PFSK-1 (cell line): ENCODE measurements around the gene C3orf18.

Experiments
- POLR2AphosphoS5 ChIP-seq: IDR thresholded peaks from 2 replicates; pipeline ENCODE4 v1.6.1; 2012; ENCODE audit warnings: low read depth, mild to moderate bottlenecking, control low read depth, low read length, moderate library complexity
- REST ChIP-seq, 2 experiments: IDR thresholded peaks; 2 replicates each; pipeline versions ENCODE4 v1.6.1 to v1.8.0; 2011 to 2012; ENCODE audit warnings: low read depth in 2 of 2, low read length in 2 of 2, control low read depth in 1 of 2, inconsistent platforms in 1 of 2, mild to moderate bottlenecking in 1 of 2, moderate library complexity in 1 of 2; ENCODE audit not compliant: insufficient read depth in 1 of 2
- SIN3A ChIP-seq: IDR thresholded peaks from 2 replicates; pipeline ENCODE4 v1.6.1; 2012; ENCODE audit warnings: mild to moderate bottlenecking, low read length, moderate library complexity, borderline replicate concordance; ENCODE audit not compliant: insufficient read depth
- TAF1 ChIP-seq: IDR thresholded peaks from 2 replicates; pipeline ENCODE4 v1.6.1; 2012; ENCODE audit warnings: low read length, control low read depth, borderline replicate concordance; ENCODE audit not compliant: insufficient read depth

- no peak for TF ChIP-seq POLR2AphosphoS5
- TF ChIP-seq REST (IDR thresholded peaks at IDR 0.05; ENCODE audit: insufficient read depth in 1 of 2, low read depth in 2 of 2, low read length in 2 of 2), result no peak
- TF ChIP-seq SIN3A, result no peak
- TF ChIP-seq TAF1, result no peak
Observed at GRCh38 chr3:50518436-50518835, 49.1 kb downstream of the C3orf18 start.
